Activated CD8-positive, alpha-beta memory T cell treated with anti-CD3 and anti-CD28 coated beads, Interleukin-2, amount 10 ng/mL, durations not matched to agents 7 days and 5 days (primary cell): ENCODE data around the gene DHRSX. TPM values are rescaled to one million over a fixed set of nuclear protein-coding genes. Genes with fewer than 3 reads are reported as not detected.
"Not testable (repeated sequence)": the region's sequence is repeated elsewhere in the genome, so short reads cannot be mapped to it uniquely, and the experiment has no call there.

Experiments
- ATAC-seq: fragments of 150-1000 bp; cut with Tn5 transposase; one replicate; pipeline ENCODE4 v1.10.0; 2021; ENCODE audit warnings: moderate library complexity
- CTCF ChIA-PET: fragments of 350-600 bp; sonication (Branson Sonifier 250); formaldehyde crosslinking; loops from one replicate; lab custom pipeline; 2021; ENCODE audit warnings: antibody characterized with exemption; lab: Charles Lee
- DNase-seq: peaks from one replicate; pipeline ENCODE4 v3.0.0-alpha.2; 2020
- H3K27ac Mint-ChIP-seq: one replicate; pipeline ENCODE4 v1.8.0; 2021; ENCODE audit warnings: mild to moderate bottlenecking, mixed read lengths
- H3K27me3 Mint-ChIP-seq: one replicate; pipeline ENCODE4 v1.8.0; 2021; ENCODE audit warnings: mixed read lengths
- H3K36me3 Mint-ChIP-seq: one replicate; pipeline ENCODE4 v1.8.0; 2021; ENCODE audit warnings: mild to moderate bottlenecking, mixed read lengths
- H3K4me1 Mint-ChIP-seq: one replicate; pipeline ENCODE4 v1.8.0; 2021; ENCODE audit warnings: mixed read lengths
- H3K4me3 Mint-ChIP-seq: one replicate; pipeline ENCODE4 v1.8.0; 2021; ENCODE audit warnings: mild to moderate bottlenecking, moderate library complexity, mixed read lengths
- H3K9me3 Mint-ChIP-seq: one replicate; pipeline ENCODE4 v1.8.0; 2022; ENCODE audit warnings: low read depth, mixed read lengths
- total RNA-seq, 2 experiments: library from RNA; stranded (reverse); gene quantifications; one replicate each; pipeline ENCODE4 v1.2.3, GENCODE V29; 2021

DHRSX gene
- total RNA-seq, 2 experiments from 2014 or later = 21.1 to 22.5 TPM

- CTCF ChIA-PET = no interaction called here
- H3K9me3 Mint-ChIP-seq = peaks cover 6% of the 10 kb centered on the region
- DNase-seq (no peak), ATAC-seq (no peak)
- H3K4me3 Mint-ChIP-seq = peak overlapping the region; percentile 37
- H3K4me1 Mint-ChIP-seq = peaks cover 3% of the 10 kb centered on the region
- peaks cover 10% of the 10 kb centered on the region for H3K36me3 Mint-ChIP-seq
- H3K27me3 Mint-ChIP-seq = no peaks in the 10 kb centered on the region
- H3K27ac Mint-ChIP-seq = no peak overlapping the region
These were observed 175.5 kb downstream of the DHRSX start for GRCh38 chrX:2325076-2325784.

GRCh38 chrX:2324151-2324550, 176.6 kb downstream of the DHRSX start:
- CTCF ChIA-PET = no interaction called here
- peaks cover 6% of the 10 kb centered on the region for H3K9me3 Mint-ChIP-seq
- H3K4me3 Mint-ChIP-seq = no peak overlapping the region

DNA sequence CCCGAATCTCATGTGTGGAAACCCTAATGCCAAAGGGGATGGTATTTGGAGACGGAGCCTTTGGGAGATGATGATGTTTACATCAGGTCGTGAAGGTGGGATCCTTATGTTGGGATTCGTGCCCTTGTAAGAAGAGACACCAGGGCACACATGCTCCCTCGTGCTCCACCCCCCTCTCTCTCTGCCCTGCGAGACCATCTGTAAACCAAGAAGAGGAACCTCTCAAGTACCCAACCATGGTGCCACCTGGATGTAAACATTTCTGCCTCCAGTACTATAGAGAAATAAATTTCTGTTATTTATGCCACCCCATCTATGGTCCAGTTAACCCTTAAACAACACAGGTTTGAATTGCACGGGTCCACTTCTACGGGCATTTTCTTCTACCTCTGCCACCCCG, 179.4 kb downstream of the DHRSX start:
- no peak for DNase-seq
- Mint-ChIP-seq H3K36me3 (peaks cover 12% of the 10 kb centered on the region), H3K9me3 (peaks cover 9% of the 10 kb centered on the region), H3K4me1 (peaks cover 3% of the 10 kb centered on the region), H3K4me3 (no peak overlapping the region), H3K27ac (no peak overlapping the region), H3K27me3 (no peaks in the 10 kb centered on the region)
- CTCF ChIA-PET = no interaction called here
- no peak for ATAC-seq

More at GRCh38 chrX:2324151-2324550, 176.6 kb downstream of the DHRSX start:
- ATAC-seq (no peak), DNase-seq (no peak)
- H3K4me1 Mint-ChIP-seq = peaks cover 3% of the 10 kb centered on the region
- H3K27ac Mint-ChIP-seq = no peak overlapping the region
- H3K27me3 Mint-ChIP-seq = no peaks in the 10 kb centered on the region
- peaks cover 10% of the 10 kb centered on the region for H3K36me3 Mint-ChIP-seq

- CTCF ChIA-PET = no interaction called here
- H3K4me1 Mint-ChIP-seq = peaks cover 3% of the 10 kb centered on the region
- H3K4me3 Mint-ChIP-seq = no peak overlapping the region
- peaks cover 12% of the 10 kb centered on the region for H3K36me3 Mint-ChIP-seq
- ATAC-seq (no peak), DNase-seq (no peak)
- H3K27ac Mint-ChIP-seq = no peak overlapping the region
- no peaks in the 10 kb centered on the region for H3K27me3 Mint-ChIP-seq
- peaks cover 10% of the 10 kb centered on the region for H3K9me3 Mint-ChIP-seq
These were observed 180.0 kb downstream of the DHRSX start for GRCh38 chrX:2320580-2321327.

- Mint-ChIP-seq H3K27ac (no peak overlapping the region), H3K27me3 (no peaks in the 10 kb centered on the region), H3K36me3 (peaks cover 8% of the 10 kb centered on the region), H3K4me1 (peaks cover 3% of the 10 kb centered on the region), H3K4me3 (no peak overlapping the region), H3K9me3 (peaks cover 10% of the 10 kb centered on the region)
- CTCF ChIA-PET = no interaction called here
- ATAC-seq = no peak
- DNase-seq = no peak
These were observed 180.7 kb downstream of the DHRSX start for GRCh38 chrX:2320089-2320488.

DNA sequence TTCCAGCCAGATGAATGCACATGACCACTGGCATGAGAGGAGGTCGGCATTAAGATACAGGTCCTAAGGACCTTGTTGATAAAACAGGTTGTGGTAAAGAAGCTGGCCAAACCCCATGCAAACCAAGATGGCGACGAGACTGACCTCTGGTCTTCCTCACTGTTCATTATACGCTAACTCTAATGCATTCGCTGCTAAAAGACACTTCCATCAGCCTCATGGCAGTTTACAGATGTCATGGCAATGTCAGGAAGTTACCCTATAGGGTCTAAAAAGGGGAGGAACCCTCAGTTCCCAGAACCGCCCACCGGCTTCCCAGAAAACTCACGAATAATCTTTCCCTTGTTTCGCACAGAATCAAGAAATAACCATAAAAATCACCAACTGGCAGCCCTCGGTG, 182.4 kb downstream of the DHRSX start:
- no peaks in the 10 kb centered on the region for H3K4me1 Mint-ChIP-seq
- H3K27ac Mint-ChIP-seq = no peak overlapping the region
- H3K36me3 Mint-ChIP-seq = peaks cover 4% of the 10 kb centered on the region
- no peaks in the 10 kb centered on the region for H3K27me3 Mint-ChIP-seq
- CTCF ChIA-PET = no interaction called here
- H3K9me3 Mint-ChIP-seq = peaks cover 10% of the 10 kb centered on the region
- ATAC-seq (no peak), DNase-seq (no peak)
- no peak overlapping the region for H3K4me3 Mint-ChIP-seq

- H3K4me1 Mint-ChIP-seq = no peaks in the 10 kb centered on the region
- no peak for ATAC-seq
- H3K27ac Mint-ChIP-seq = no peak overlapping the region
- DNase-seq = no peak
- H3K36me3 Mint-ChIP-seq = peaks cover 2% of the 10 kb centered on the region
- H3K4me3 Mint-ChIP-seq = no peak overlapping the region
- H3K9me3 Mint-ChIP-seq = peaks cover 7% of the 10 kb centered on the region
- CTCF ChIA-PET = no interaction called here
- no peaks in the 10 kb centered on the region for H3K27me3 Mint-ChIP-seq
These were observed 183.2 kb downstream of the DHRSX start for GRCh38 chrX:2317527-2318055.

GRCh38 chrX:2316534-2316933, 184.2 kb downstream of the DHRSX start:
- CTCF ChIA-PET = no interaction called here
- H3K36me3 Mint-ChIP-seq = peaks cover 6% of the 10 kb centered on the region

GRCh38 chrX:2315434-2315833, 185.3 kb downstream of the DHRSX start:
- no peak overlapping the region for H3K27ac Mint-ChIP-seq
- peaks cover 9% of the 10 kb centered on the region for H3K36me3 Mint-ChIP-seq
- no peak for ATAC-seq
- H3K27me3 Mint-ChIP-seq = no peaks in the 10 kb centered on the region
- H3K4me1 Mint-ChIP-seq = no peaks in the 10 kb centered on the region
- DNase-seq = no peak
- no peak overlapping the region for H3K4me3 Mint-ChIP-seq
- H3K9me3 Mint-ChIP-seq = peaks cover 10% of the 10 kb centered on the region
- CTCF ChIA-PET = no interaction called here

More at GRCh38 chrX:2316534-2316933, 184.2 kb downstream of the DHRSX start:
- ATAC-seq (no peak), DNase-seq (no peak)
- H3K4me3 Mint-ChIP-seq = no peak overlapping the region
- H3K27ac Mint-ChIP-seq = no peak overlapping the region
- H3K9me3 Mint-ChIP-seq = peaks cover 8% of the 10 kb centered on the region
- no peaks in the 10 kb centered on the region for H3K4me1 Mint-ChIP-seq
- H3K27me3 Mint-ChIP-seq = no peaks in the 10 kb centered on the region

DNA sequence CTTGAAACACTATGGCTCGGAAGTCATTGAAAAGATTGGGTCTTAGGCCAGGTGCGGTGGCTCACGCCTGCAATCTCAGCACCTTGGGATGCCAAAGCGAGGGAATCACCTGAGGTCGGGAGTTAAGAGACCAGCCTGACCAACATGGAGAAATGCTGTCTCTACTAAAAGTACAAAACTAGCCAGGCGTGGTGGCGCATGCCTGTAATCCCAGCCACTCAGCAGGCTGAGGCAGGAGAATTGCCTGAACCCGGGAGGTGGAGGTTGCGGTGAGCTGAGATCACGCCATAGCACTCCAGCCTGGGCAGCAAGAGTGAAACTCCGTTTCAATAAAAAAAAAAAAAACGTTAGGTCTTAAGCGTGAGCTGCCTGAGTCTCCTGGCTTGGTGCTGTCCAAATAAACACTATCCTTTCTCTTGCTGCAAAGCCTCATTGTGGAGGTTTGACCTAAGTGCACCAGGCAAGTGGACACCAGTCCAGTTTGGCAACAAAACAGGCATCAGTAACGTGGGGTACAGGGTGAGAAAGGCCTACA, 185.9 kb downstream of the DHRSX start:
- Mint-ChIP-seq H3K27ac (no peak overlapping the region), H3K36me3 (peaks cover 9% of the 10 kb centered on the region), H3K4me3 (no peak overlapping the region), H3K4me1 (no peaks in the 10 kb centered on the region), H3K27me3 (no peaks in the 10 kb centered on the region), H3K9me3 (peaks cover 10% of the 10 kb centered on the region)
- CTCF ChIA-PET = no interaction called here
- ATAC-seq = no peak
- DNase-seq = no peak

DNA sequence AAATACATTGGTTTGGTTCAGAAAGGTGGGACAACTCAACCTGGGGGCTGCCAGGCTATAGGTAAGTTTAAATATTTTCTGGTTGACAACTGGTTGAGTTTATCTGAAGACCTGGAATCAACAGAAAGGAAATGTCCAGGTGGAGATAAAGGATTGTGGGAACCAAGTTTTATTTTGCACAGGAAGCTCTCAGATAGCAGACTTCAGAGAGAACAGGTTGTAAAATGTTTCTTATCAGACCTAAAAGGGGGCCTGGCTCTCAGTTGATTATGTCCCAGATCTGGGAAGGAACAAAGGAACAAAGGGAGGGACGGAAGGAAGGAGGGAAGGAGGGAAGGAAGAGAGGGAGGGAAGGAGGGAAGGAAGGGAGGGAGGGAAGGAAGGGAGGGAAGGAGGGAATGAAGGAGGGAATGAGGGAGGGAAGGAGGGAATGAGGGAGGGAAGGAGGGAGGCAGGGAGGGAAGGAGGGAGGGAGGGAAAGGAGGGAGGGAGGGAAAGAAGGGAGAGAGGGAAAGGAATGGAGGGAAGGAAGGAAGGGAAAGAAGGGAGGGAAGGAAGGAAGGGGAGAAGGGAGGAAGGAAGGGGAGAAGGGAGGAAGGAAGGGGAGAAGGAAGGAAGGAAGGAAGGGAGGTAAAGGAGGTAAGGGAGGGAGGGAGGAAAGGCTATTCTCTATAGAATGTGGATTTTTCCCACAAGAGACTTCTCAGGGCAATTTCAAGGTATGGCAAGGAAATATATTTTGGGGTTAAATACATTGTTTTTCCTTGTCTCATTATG, 186.7 kb downstream of the DHRSX start:
- CTCF ChIA-PET = no interaction called here
- Mint-ChIP-seq H3K9me3 (peaks cover 10% of the 10 kb centered on the region), H3K27me3 (no peaks in the 10 kb centered on the region), H3K4me3 (no peak overlapping the region), H3K4me1 (no peaks in the 10 kb centered on the region), H3K36me3 (peaks cover 9% of the 10 kb centered on the region), H3K27ac (no peak overlapping the region)
- ATAC-seq = no peak
- DNase-seq = no peak

GRCh38 chrX:2312061-2312591, 188.7 kb downstream of the DHRSX start:
- H3K27me3 Mint-ChIP-seq, H3K4me3 Mint-ChIP-seq, CTCF ChIA-PET, H3K9me3 Mint-ChIP-seq, ATAC-seq, DNase-seq, H3K27ac Mint-ChIP-seq, H3K4me1 Mint-ChIP-seq, H3K36me3 Mint-ChIP-seq: not testable (repeated sequence)

- Mint-ChIP-seq H3K27ac (no peak overlapping the region), H3K4me1 (no peaks in the 10 kb centered on the region), H3K9me3 (peaks cover 4% of the 10 kb centered on the region), H3K36me3 (peaks cover 12% of the 10 kb centered on the region), H3K4me3 (no peak overlapping the region), H3K27me3 (no peaks in the 10 kb centered on the region)
- ATAC-seq (no peak), DNase-seq (no peak)
- CTCF ChIA-PET = no interaction called here
These were observed 189.3 kb downstream of the DHRSX start for GRCh38 chrX:2311501-2311900.
